ENCODE measurements around the gene HELZ. TPM values are rescaled to one million over a fixed set of nuclear protein-coding genes. Genes with fewer than 3 reads are reported as not detected.
A peak's percentile ranks its signal among the peaks of the same experiment; 100 is the strongest.

The HELZ gene
- total and polyA plus RNA-seq, 2 donors (not counting 3 experiments of a cell fraction or from before 2014, with no cell fraction given), result 8.0 to 47.3 TPM

DNA sequence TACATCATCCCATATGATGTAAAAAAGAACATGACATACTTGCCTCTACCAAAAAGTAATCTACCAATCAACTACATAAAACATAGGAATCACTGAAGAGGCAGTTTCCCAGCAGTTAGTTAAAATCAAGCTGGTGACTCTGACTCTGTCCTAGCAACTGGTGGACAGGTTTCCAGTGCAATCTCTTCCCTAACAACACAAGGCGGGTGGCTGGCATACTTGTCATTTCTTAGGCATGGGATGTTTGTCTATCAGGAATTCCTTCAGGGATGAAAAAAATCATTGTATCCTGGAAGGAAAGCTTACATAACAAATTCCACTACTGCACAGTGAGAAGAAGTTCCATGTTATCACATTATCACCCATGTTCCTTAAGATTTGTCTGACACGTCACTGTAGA is 50.9 kb downstream of the HELZ start:
- intact Hi-C loops (cut with micrococcal nuclease), result no loop called here
- H3K27me3 ChIP-seq (ENCODE audit: control insufficient read depth in 2 of 2, insufficient read depth in 2 of 2, low read length in 2 of 2), result no peaks in the 10 kb centered on the region
- DNase-seq (ENCODE audit: low read depth, low spot score) (peak; percentile 54), FAIRE-seq (no peak)
- H3K27ac ChIP-seq (ENCODE audit: insufficient read depth, low read depth, low read length), result no peak overlapping the region
- TF ChIP-seq EZH2 (IDR thresholded peaks at IDR 0.05; ENCODE audit: borderline replicate concordance, low read depth, low read length, severe bottlenecking) (no peak), JUN (IDR thresholded peaks at IDR 0.05; ENCODE audit: borderline replicate concordance, insufficient read depth, insufficient read length, low read depth) (no peak), MYC (IDR thresholded peaks at IDR 0.05; ENCODE audit: low read depth, low read length) (no peak), POLR2AphosphoS5 (IDR thresholded peaks at IDR 0.05; ENCODE audit: insufficient read depth, low read depth, low read length) (no peak), GATA2 (IDR thresholded peaks at IDR 0.05; ENCODE audit: insufficient read depth, insufficient read length, low read depth, low read length) (no peak)
- TF ChIP-seq, protein P1, sequence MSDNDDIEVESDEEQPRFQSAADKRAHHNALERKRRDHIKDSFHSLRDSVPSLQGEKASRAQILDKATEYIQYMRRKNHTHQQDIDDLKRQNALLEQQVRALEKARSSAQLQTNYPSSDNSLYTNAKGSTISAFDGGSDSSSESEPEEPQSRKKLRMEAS (IDR thresholded peaks at IDR 0.05; ENCODE audit: insufficient read depth, insufficient read length), result no peak
- TF ChIP-seq, protein P2, sequence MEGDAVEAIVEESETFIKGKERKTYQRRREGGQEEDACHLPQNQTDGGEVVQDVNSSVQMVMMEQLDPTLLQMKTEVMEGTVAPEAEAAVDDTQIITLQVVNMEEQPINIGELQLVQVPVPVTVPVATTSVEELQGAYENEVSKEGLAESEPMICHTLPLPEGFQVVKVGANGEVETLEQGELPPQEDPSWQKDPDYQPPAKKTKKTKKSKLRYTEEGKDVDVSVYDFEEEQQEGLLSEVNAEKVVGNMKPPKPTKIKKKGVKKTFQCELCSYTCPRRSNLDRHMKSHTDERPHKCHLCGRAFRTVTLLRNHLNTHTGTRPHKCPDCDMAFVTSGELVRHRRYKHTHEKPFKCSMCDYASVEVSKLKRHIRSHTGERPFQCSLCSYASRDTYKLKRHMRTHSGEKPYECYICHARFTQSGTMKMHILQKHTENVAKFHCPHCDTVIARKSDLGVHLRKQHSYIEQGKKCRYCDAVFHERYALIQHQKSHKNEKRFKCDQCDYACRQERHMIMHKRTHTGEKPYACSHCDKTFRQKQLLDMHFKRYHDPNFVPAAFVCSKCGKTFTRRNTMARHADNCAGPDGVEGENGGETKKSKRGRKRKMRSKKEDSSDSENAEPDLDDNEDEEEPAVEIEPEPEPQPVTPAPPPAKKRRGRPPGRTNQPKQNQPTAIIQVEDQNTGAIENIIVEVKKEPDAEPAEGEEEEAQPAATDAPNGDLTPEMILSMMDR (IDR thresholded peaks at IDR 0.05; ENCODE audit: extremely low read depth in 1 of 2, insufficient read depth in 1 of 2, low read depth in 1 of 2, low read length in 2 of 2), result no peak
- no peak overlapping the region for H3K4me3 ChIP-seq (replicated peaks in 1 of 3; ENCODE audit: insufficient read depth in 1 of 3, low read depth in 1 of 3, low read length in 3 of 3)
- dilution Hi-C loops (cut with MboI; ENCODE audit: extremely low pct_ligation_motif_present, low sequenced_read_pairs), result no loop called here
- no peaks in the 10 kb centered on the region for H3K79me2 ChIP-seq (ENCODE audit: control insufficient read depth, insufficient read depth, low read length)
- H3K4me2 ChIP-seq (ENCODE audit: insufficient read depth, low read length), result no peak overlapping the region
- no peak overlapping the region for H3K9ac ChIP-seq (replicated peaks; ENCODE audit: extremely low read depth, insufficient read depth, low read length)
- ChIA-PET POLR2A (no interaction called here), CTCF (interaction anchor here (1.4 kb wide), 1 partner anchor 146 kb away, joined by 3 read pairs; no protein-coding TSS in a partner anchor)
- BruUV-seq (replicated peaks), result no TSS peak
- H4K20me1 ChIP-seq (replicated peaks; ENCODE audit: control insufficient read depth, extremely low read depth, insufficient read depth, low read length), result no peaks in the 10 kb centered on the region
- H3K9me1 ChIP-seq (replicated peaks; ENCODE audit: control insufficient read depth, extremely low read depth, insufficient read depth, low read length), result no peaks in the 10 kb centered on the region
- no peak overlapping the region for H2AFZ ChIP-seq (ENCODE audit: low read depth, low read length)
- H3K4me1 ChIP-seq (ENCODE audit: control insufficient read depth, extremely low read depth, insufficient read depth, low read length), result no peaks in the 10 kb centered on the region
- no peaks in the 10 kb centered on the region for H3K9me3 ChIP-seq (replicated peaks; ENCODE audit: control insufficient read depth, insufficient read depth, low read length)
- peaks cover 3 to 6% of the 10 kb centered on the region in 2 experiments for H3K36me3 ChIP-seq (ENCODE audit: control insufficient read depth in 2 of 2, extremely low read depth in 1 of 2, insufficient read depth in 2 of 2, low read length in 2 of 2)
